Colonic mucosa (tissue), 4 donors: ENCODE measurements around the gene SRPK2. TPM values are rescaled to one million over a fixed set of nuclear protein-coding genes. Genes with fewer than 3 reads are reported as not detected.
"Not testable (repeated sequence)": the region's sequence is repeated elsewhere in the genome, so short reads cannot be mapped to it uniquely, and the experiment has no call there.

ENCODE experiments used
- DNase-seq: peaks from one replicate; pipeline ENCODE4 v3.0.0-alpha.2; 2020
- H3K27ac ChIP-seq: fragments of 200-600 bp; one replicate; pipeline ENCODE4 v1.8.0; 2021
- H3K27me3 ChIP-seq: fragments of 200-600 bp; one replicate; pipeline ENCODE4 v1.8.0; 2021
- H3K36me3 ChIP-seq: fragments of 200-600 bp; one replicate; pipeline ENCODE4 v1.8.0; 2021
- H3K4me1 ChIP-seq: fragments of 200-600 bp; one replicate; pipeline ENCODE4 v1.8.0; 2021; ENCODE audit warnings: mild to moderate bottlenecking
- H3K4me3 ChIP-seq: fragments of 200-600 bp; one replicate; pipeline ENCODE4 v1.8.0; 2021
- H3K9ac ChIP-seq, 2 donors: one replicate each; pipeline ENCODE4 v1.7.0; 2013; ENCODE audit warnings: control low read depth in 2 of 2, low read depth in 2 of 2, low read length in 2 of 2
- H3K9me3 ChIP-seq: fragments of 200-600 bp; one replicate; pipeline ENCODE4 v1.8.0; 2021
- CTCF ChIP-seq: fragments of 200-600 bp; IDR thresholded peaks from one replicate; pipeline ENCODE4 v1.8.0; 2022; ENCODE audit warnings: antibody characterized with exemption, mild to moderate bottlenecking
- intact Hi-C: fragments of 100-400 bp; cut with DNase I; formaldehyde crosslinking; loops from one replicate; pipeline ENCODE4 v1.14.1; 2022
- total RNA-seq, 2 donors: library from RNA; stranded (reverse); fragmentation: NEBNext Ultra II Directional in 1 of 2; extraction: Animal tissue kit (Norgen Biotek cat#: 25700) in 1 of 2; gene quantifications; one replicate each; pipeline ENCODE4 v1.2.1, GENCODE V29; 2021
- donor health status: healthy.
- donor health status: DM: no; HTN: no; CAD: no.
- donor health status: DM: no; HTN: no; CAD: no.

Gene SRPK2
- total RNA-seq, 2 donors from 2014 or later, result 25.0 to 30.1 TPM

- no peak overlapping the region for H3K9ac ChIP-seq
- DNase-seq, result no peak
- no peaks in the 10 kb centered on the region for H3K27me3 ChIP-seq
- H3K4me1 ChIP-seq, result no peaks in the 10 kb centered on the region
- no peaks in the 10 kb centered on the region for H3K9me3 ChIP-seq
- intact Hi-C loops, result no loop called here
- no peak overlapping the region for H3K4me3 ChIP-seq
- H3K27ac ChIP-seq, result no peak overlapping the region
- H3K36me3 ChIP-seq, result no peaks in the 10 kb centered on the region
- TF ChIP-seq CTCF, result no peak
These were observed 35.3 kb upstream of the SRPK2 start for GRCh38 chr7:105423987-105424386.

- no peak overlapping the region for H3K27ac ChIP-seq
- no peak overlapping the region for H3K4me3 ChIP-seq
- no peak overlapping the region for H3K9ac ChIP-seq
- intact Hi-C loops, result no loop called here
- no peak for DNase-seq
- H3K9me3 ChIP-seq, result no peaks in the 10 kb centered on the region
- H3K27me3 ChIP-seq, result no peaks in the 10 kb centered on the region
- H3K4me1 ChIP-seq, result no peaks in the 10 kb centered on the region
- H3K36me3 ChIP-seq, result no peaks in the 10 kb centered on the region
- no peak for TF ChIP-seq CTCF
These were observed 25.2 kb upstream of the SRPK2 start for GRCh38 chr7:105413887-105414437.

- H3K4me1 ChIP-seq, H3K36me3 ChIP-seq, H3K9me3 ChIP-seq, H3K27ac ChIP-seq, H3K27me3 ChIP-seq, H3K4me3 ChIP-seq, intact Hi-C loops, H3K9ac ChIP-seq, DNase-seq: not testable (repeated sequence)
These were observed 22.1 kb upstream of the SRPK2 start for GRCh38 chr7:105410774-105411173.

GRCh38 chr7:105409775-105410174, 21.1 kb upstream of the SRPK2 start:
- intact Hi-C loops, result not testable (repeated sequence)

GRCh38 chr7:105408791-105409410, 20.2 kb upstream of the SRPK2 start:
- H3K9me3 ChIP-seq, result no peaks in the 10 kb centered on the region
- intact Hi-C loops, result no loop called here
- no peaks in the 10 kb centered on the region for H3K36me3 ChIP-seq
- H3K27me3 ChIP-seq, result no peaks in the 10 kb centered on the region
- no peak for TF ChIP-seq CTCF
- no peak for DNase-seq
- H3K4me1 ChIP-seq, result no peaks in the 10 kb centered on the region
- H3K4me3 ChIP-seq, result no peak overlapping the region
- H3K27ac ChIP-seq, result no peak overlapping the region
- no peak overlapping the region for H3K9ac ChIP-seq

More at GRCh38 chr7:105409775-105410174, 21.1 kb upstream of the SRPK2 start:
- H3K9ac ChIP-seq, H3K36me3 ChIP-seq, H3K27me3 ChIP-seq, H3K27ac ChIP-seq, H3K9me3 ChIP-seq, H3K4me1 ChIP-seq, H3K4me3 ChIP-seq, DNase-seq: not testable (repeated sequence)

- H3K9me3 ChIP-seq, result no peaks in the 10 kb centered on the region
- no peak for TF ChIP-seq CTCF
- no peak overlapping the region for H3K27ac ChIP-seq
- no peaks in the 10 kb centered on the region for H3K27me3 ChIP-seq
- no peak overlapping the region for H3K9ac ChIP-seq
- H3K36me3 ChIP-seq, result no peaks in the 10 kb centered on the region
- DNase-seq, result no peak
- no peak overlapping the region for H3K4me3 ChIP-seq
- H3K4me1 ChIP-seq, result no peaks in the 10 kb centered on the region
- intact Hi-C loops, result no loop called here
These were observed 14.4 kb upstream of the SRPK2 start for GRCh38 chr7:105403128-105403527.
